Parathyroid adenoma (tissue), 2 donors: ENCODE results near the gene ZNF654.

Experiments
- H2AFZ ChIP-seq: fragments of 300-600 bp; sonication (generic); one replicate; pipeline ENCODE4 v1.7.0; 2017; ENCODE audit warnings: antibody characterized with exemption, mild to moderate bottlenecking
- H3K27ac ChIP-seq: fragments of 300-600 bp; sonication (generic); one replicate; pipeline ENCODE4 v1.7.0; 2017
- H3K27me3 ChIP-seq: fragments of 300-600 bp; sonication (generic); one replicate; pipeline ENCODE4 v1.7.0; 2017; ENCODE audit warnings: low read length; ENCODE audit not compliant: control insufficient read depth, insufficient read depth
- H3K36me3 ChIP-seq: fragments of 300-600 bp; sonication (generic); one replicate; pipeline ENCODE4 v1.7.0; 2017; ENCODE audit warnings: low read length; ENCODE audit not compliant: control insufficient read depth, insufficient read depth
- H3K4me1 ChIP-seq: fragments of 300-600 bp; sonication (generic); one replicate; pipeline ENCODE4 v1.7.0; 2017; ENCODE audit warnings: control low read depth
- H3K4me2 ChIP-seq: fragments of 300-600 bp; sonication (generic); one replicate; pipeline ENCODE4 v1.7.0; 2017; ENCODE audit warnings: low read length
- H3K4me3 ChIP-seq: fragments of 300-600 bp; sonication (generic); one replicate; pipeline ENCODE4 v1.7.0; 2017; ENCODE audit warnings: low read depth, low read length
- H3K79me2 ChIP-seq: fragments of 300-600 bp; sonication (generic); one replicate; pipeline ENCODE4 v1.7.0; 2017; ENCODE audit warnings: control low read depth
- H3K9ac ChIP-seq: fragments of 300-600 bp; sonication (generic); one replicate; pipeline ENCODE4 v1.7.0; 2017; ENCODE audit warnings: mild to moderate bottlenecking
- H3K9me3 ChIP-seq: fragments of 300-600 bp; sonication (generic); one replicate; pipeline ENCODE4 v1.7.0; 2017; ENCODE audit warnings: low read length; ENCODE audit not compliant: control insufficient read depth
- TF ChIP-seq, protein P1 (sequence below): fragments of 300-600 bp; sonication (generic); IDR thresholded peaks from one replicate; pipeline ENCODE4 v1.7.0; 2017; ENCODE audit warnings: antibody characterized with exemption, mild to moderate bottlenecking
- donor health status: primary hyperparathyroidism.

The ZNF654 gene

DNA sequence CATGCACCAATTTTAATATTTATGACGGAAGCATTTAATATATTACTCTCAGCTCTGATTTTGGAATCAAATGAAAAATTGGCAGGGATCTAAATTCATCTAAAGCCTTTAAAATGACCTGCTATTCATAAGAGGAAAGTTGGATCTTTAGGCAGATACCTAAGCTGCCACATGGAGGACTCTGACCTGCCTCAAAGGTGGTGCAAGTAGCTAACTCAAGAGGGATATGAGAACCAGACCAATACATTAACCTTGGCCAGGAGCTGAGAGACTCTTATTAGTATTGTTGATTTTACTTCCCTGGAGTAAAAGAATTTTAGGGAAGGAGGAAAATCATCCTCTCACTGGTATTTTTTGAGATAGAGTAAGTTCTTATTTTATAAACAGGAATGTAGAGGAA lies 17.7 kb downstream of the ZNF654 start:
- H3K9ac ChIP-seq, result no peak overlapping the region
- no peaks in the 10 kb centered on the region for H3K27me3 ChIP-seq
- H3K4me1 ChIP-seq, result no peaks in the 10 kb centered on the region
- no peak overlapping the region for H3K27ac ChIP-seq
- no peak overlapping the region for H3K4me2 ChIP-seq
- no peaks in the 10 kb centered on the region for H3K36me3 ChIP-seq
- TF ChIP-seq, protein P1, sequence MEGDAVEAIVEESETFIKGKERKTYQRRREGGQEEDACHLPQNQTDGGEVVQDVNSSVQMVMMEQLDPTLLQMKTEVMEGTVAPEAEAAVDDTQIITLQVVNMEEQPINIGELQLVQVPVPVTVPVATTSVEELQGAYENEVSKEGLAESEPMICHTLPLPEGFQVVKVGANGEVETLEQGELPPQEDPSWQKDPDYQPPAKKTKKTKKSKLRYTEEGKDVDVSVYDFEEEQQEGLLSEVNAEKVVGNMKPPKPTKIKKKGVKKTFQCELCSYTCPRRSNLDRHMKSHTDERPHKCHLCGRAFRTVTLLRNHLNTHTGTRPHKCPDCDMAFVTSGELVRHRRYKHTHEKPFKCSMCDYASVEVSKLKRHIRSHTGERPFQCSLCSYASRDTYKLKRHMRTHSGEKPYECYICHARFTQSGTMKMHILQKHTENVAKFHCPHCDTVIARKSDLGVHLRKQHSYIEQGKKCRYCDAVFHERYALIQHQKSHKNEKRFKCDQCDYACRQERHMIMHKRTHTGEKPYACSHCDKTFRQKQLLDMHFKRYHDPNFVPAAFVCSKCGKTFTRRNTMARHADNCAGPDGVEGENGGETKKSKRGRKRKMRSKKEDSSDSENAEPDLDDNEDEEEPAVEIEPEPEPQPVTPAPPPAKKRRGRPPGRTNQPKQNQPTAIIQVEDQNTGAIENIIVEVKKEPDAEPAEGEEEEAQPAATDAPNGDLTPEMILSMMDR, result no peak
- no peaks in the 10 kb centered on the region for H3K9me3 ChIP-seq
- peaks cover 20% of the 10 kb centered on the region for H3K79me2 ChIP-seq
- no peak overlapping the region for H2AFZ ChIP-seq
- H3K4me3 ChIP-seq, result no peak overlapping the region

- no peak overlapping the region for H2AFZ ChIP-seq
- no peaks in the 10 kb centered on the region for H3K9me3 ChIP-seq
- no peaks in the 10 kb centered on the region for H3K27me3 ChIP-seq
- H3K79me2 ChIP-seq, result peaks cover 14% of the 10 kb centered on the region
- H3K27ac ChIP-seq, result no peak overlapping the region
- TF ChIP-seq, protein P1, result no peak
- H3K4me3 ChIP-seq, result no peak overlapping the region
- H3K4me2 ChIP-seq, result no peak overlapping the region
- H3K9ac ChIP-seq, result no peak overlapping the region
- no peaks in the 10 kb centered on the region for H3K4me1 ChIP-seq
- H3K36me3 ChIP-seq, result no peaks in the 10 kb centered on the region
Observed at GRCh38 chr3:88078932-88079331, 19.9 kb downstream of the ZNF654 start.

DNA sequence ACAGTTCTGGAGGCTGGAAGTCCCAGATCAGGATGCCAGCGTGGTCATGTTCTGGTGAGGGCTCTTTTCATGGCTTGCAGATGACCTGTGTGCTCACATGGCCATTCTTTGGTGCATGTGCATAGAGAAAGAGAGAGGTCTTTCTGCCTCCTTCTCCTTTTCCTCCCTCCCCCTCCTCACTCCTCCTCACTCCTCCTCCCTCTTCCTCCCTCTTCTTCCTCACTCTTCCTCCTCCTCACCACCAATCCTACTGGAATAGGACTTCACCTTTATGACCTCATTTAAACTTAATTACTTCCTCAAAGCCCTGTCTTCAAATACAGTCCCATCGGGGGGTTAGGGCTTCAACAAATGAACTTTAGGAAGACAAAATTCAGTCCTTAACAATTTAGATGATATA lies 23.8 kb downstream of the ZNF654 start:
- H3K27me3 ChIP-seq, result no peaks in the 10 kb centered on the region
- TF ChIP-seq, protein P1, result no peak
- H2AFZ ChIP-seq, result no peak overlapping the region
- no peak overlapping the region for H3K9ac ChIP-seq
- no peak overlapping the region for H3K4me2 ChIP-seq
- H3K4me1 ChIP-seq, result peaks cover 5% of the 10 kb centered on the region
- H3K36me3 ChIP-seq, result no peaks in the 10 kb centered on the region
- H3K9me3 ChIP-seq, result no peaks in the 10 kb centered on the region
- no peak overlapping the region for H3K4me3 ChIP-seq
- H3K27ac ChIP-seq, result no peak overlapping the region
- peaks cover 12% of the 10 kb centered on the region for H3K79me2 ChIP-seq

- peaks cover 5% of the 10 kb centered on the region for H3K4me1 ChIP-seq
- peaks cover 13% of the 10 kb centered on the region for H3K79me2 ChIP-seq
- no peaks in the 10 kb centered on the region for H3K9me3 ChIP-seq
- no peak overlapping the region for H3K4me3 ChIP-seq
- TF ChIP-seq, protein P1, result no peak
- no peaks in the 10 kb centered on the region for H3K27me3 ChIP-seq
- no peak overlapping the region for H3K9ac ChIP-seq
- no peak overlapping the region for H2AFZ ChIP-seq
- no peak overlapping the region for H3K27ac ChIP-seq
- H3K36me3 ChIP-seq, result no peaks in the 10 kb centered on the region
- H3K4me2 ChIP-seq, result no peak overlapping the region
Observed at GRCh38 chr3:88084097-88084501, 25.0 kb downstream of the ZNF654 start.

GRCh38 chr3:88090681-88091080 lies 31.6 kb downstream of the ZNF654 start:
- Histone ChIP-seq H3K27ac (no peak overlapping the region), H3K4me3 (no peak overlapping the region), H3K9ac (no peak overlapping the region), H3K4me1 (no peaks in the 10 kb centered on the region), H2AFZ (no peak overlapping the region), H3K4me2 (no peak overlapping the region), H3K27me3 (no peaks in the 10 kb centered on the region), H3K79me2 (peaks cover 4% of the 10 kb centered on the region), H3K9me3 (no peaks in the 10 kb centered on the region), H3K36me3 (no peaks in the 10 kb centered on the region)
- TF ChIP-seq, protein P1, result no peak
